A673 (cell line): ENCODE results near the gene ERFE.

Experiments used
- CTCF ChIP-seq: fragments of 300-800, 200-600 bp; sonication (generic); conservative IDR thresholded peaks from 2 replicates; pipeline ENCODE4 v1.5.1; 2017; ENCODE audit warnings: low read depth, mild to moderate bottlenecking, antibody characterized with exemption, low read length, moderate library complexity, mixed read lengths
- EZH2 ChIP-seq: fragments of 200-600 bp; sonication (generic); IDR thresholded peaks from 2 replicates; pipeline ENCODE4 v1.6.1; 2017; ENCODE audit warnings: borderline replicate concordance, low read depth, mild to moderate bottlenecking, mixed read lengths, antibody characterized with exemption, low read length; ENCODE audit not compliant: poor library complexity, severe bottlenecking

GRCh38 chr2:238136820-238137537 lies 21.8 kb upstream of the ERFE start:
- TF ChIP-seq CTCF, result no peak
- no peak for TF ChIP-seq EZH2
